Measurements from ENCODE around the gene ZNF554.

Gene ZNF554

GRCh38 chr19:2819540-2820111 lies at the start of gene ZNF554:
TSS of gene ZNF554 (plus strand) at chr19:2819868. CDS start at chr19:2820072, 204 bp downstream.
- DNase-seq (ENCODE audit: low read depth): peak; percentile 97

- DNase-seq (ENCODE audit: low read depth): no peak
Measured at GRCh38 chr19:2770055-2771013, 49.3 kb upstream of the ZNF554 start.

- no peak for DNase-seq (ENCODE audit: low read depth)
Measured at GRCh38 chr19:2771786-2772674, 47.6 kb upstream of the ZNF554 start.

GRCh38 chr19:2774083-2774679 lies 45.5 kb upstream of the ZNF554 start:
- DNase-seq (ENCODE audit: low read depth): no peak

- no peak for DNase-seq (ENCODE audit: low read depth)
Measured at GRCh38 chr19:2774953-2775555, 44.6 kb upstream of the ZNF554 start.

- no peak for DNase-seq (ENCODE audit: low read depth)
Measured at GRCh38 chr19:2775556-2776430, 43.9 kb upstream of the ZNF554 start.

- DNase-seq (ENCODE audit: low read depth): no peak
Measured at GRCh38 chr19:2777952-2778683, 41.5 kb upstream of the ZNF554 start.

GRCh38 chr19:2779121-2779740 lies 40.4 kb upstream of the ZNF554 start:
- no peak for DNase-seq (ENCODE audit: low read depth)

- no peak for DNase-seq (ENCODE audit: low read depth)
Measured at GRCh38 chr19:2780284-2780683, 39.4 kb upstream of the ZNF554 start.

GRCh38 chr19:2782329-2782935 lies 37.2 kb upstream of the ZNF554 start:
- no peak for DNase-seq (ENCODE audit: low read depth)

- peak; percentile 87 for DNase-seq (ENCODE audit: low read depth)
Measured at GRCh38 chr19:2782936-2783780, 36.5 kb upstream of the ZNF554 start, which contains the start of gene SGTA. TSS of gene SGTA (minus strand) at chr19:2783273. CDS start at chr19:2769068, 14,205 bp downstream.

GRCh38 chr19:2783781-2784145 lies 35.9 kb upstream of the ZNF554 start:
- DNase-seq (ENCODE audit: low read depth): no peak

GRCh38 chr19:2785244-2785997 lies 34.2 kb upstream of the ZNF554 start, which contains the start of gene THOP1:
TSS of gene THOP1 (plus strand) at chr19:2785503. CDS start at chr19:2785663, 160 bp downstream.
- DNase-seq (ENCODE audit: low read depth): peak; percentile 97

GRCh38 chr19:2787115-2787514 lies 32.6 kb upstream of the ZNF554 start:
- no peak for DNase-seq (ENCODE audit: low read depth)

- DNase-seq (ENCODE audit: low read depth): no peak
Measured at GRCh38 chr19:2788237-2788636, 31.4 kb upstream of the ZNF554 start.

- no peak for DNase-seq (ENCODE audit: low read depth)
Measured at GRCh38 chr19:2790194-2790556, 29.5 kb upstream of the ZNF554 start.
